ENCODE measurements around the gene PFN3.

PFN3 gene

GRCh38 chr5:177439518-177440053 is 39.1 kb upstream of the PFN3 start:
- DNase-seq (ENCODE audit: insufficient read length, low spot score) (no peak), FAIRE-seq (no peak)

GRCh38 chr5:177438468-177438867 is 38.0 kb upstream of the PFN3 start:
- no peak for FAIRE-seq
- no peak for DNase-seq (ENCODE audit: insufficient read length, low spot score)

- no peak for DNase-seq (ENCODE audit: insufficient read length, low spot score)
- no peak for FAIRE-seq
Measured at GRCh38 chr5:177437623-177438022, 37.2 kb upstream of the PFN3 start.

- DNase-seq (ENCODE audit: insufficient read length, low spot score) (no peak), FAIRE-seq (no peak)
Measured at GRCh38 chr5:177435847-177436536, 35.5 kb upstream of the PFN3 start.

- DNase-seq (ENCODE audit: insufficient read length, low spot score) (no peak), FAIRE-seq (no peak)
Measured at GRCh38 chr5:177434942-177435738, 34.7 kb upstream of the PFN3 start.

GRCh38 chr5:177434437-177434836 is 34.0 kb upstream of the PFN3 start:
- DNase-seq (ENCODE audit: insufficient read length, low spot score) (no peak), FAIRE-seq (no peak)

- no peak for FAIRE-seq
- no peak for DNase-seq (ENCODE audit: insufficient read length, low spot score)
Measured at GRCh38 chr5:177433658-177434217, 33.3 kb upstream of the PFN3 start.

GRCh38 chr5:177432839-177433657 is 32.6 kb upstream of the PFN3 start:
- FAIRE-seq = no peak

GRCh38 chr5:177432143-177432838 is 31.8 kb upstream of the PFN3 start:
- FAIRE-seq = no peak
- no peak for DNase-seq (ENCODE audit: insufficient read length, low spot score)

More at GRCh38 chr5:177432839-177433657, 32.6 kb upstream of the PFN3 start:
- no peak for DNase-seq (ENCODE audit: insufficient read length, low spot score)

GRCh38 chr5:177431317-177432142 is 31.1 kb upstream of the PFN3 start:
- no peak for FAIRE-seq
- DNase-seq (ENCODE audit: insufficient read length, low spot score) = no peak

- DNase-seq (ENCODE audit: insufficient read length, low spot score) = no peak
Measured at GRCh38 chr5:177430972-177431316, 30.5 kb upstream of the PFN3 start.

GRCh38 chr5:177430140-177430951 is 29.9 kb upstream of the PFN3 start:
- no peak for DNase-seq (ENCODE audit: insufficient read length, low spot score)
- no peak for FAIRE-seq

More at GRCh38 chr5:177430972-177431316, 30.5 kb upstream of the PFN3 start:
- FAIRE-seq = no peak

- FAIRE-seq (no peak), DNase-seq (ENCODE audit: insufficient read length, low spot score) (no peak)
Measured at GRCh38 chr5:177429248-177430040, 29.0 kb upstream of the PFN3 start.

GRCh38 chr5:177428574-177429217 is 28.2 kb upstream of the PFN3 start:
- no peak for DNase-seq (ENCODE audit: insufficient read length, low spot score)
- no peak for FAIRE-seq

- FAIRE-seq = no peak
Measured at GRCh38 chr5:177427919-177428573, 27.6 kb upstream of the PFN3 start.

GRCh38 chr5:177427211-177427822 is 26.9 kb upstream of the PFN3 start:
- no peak for DNase-seq (ENCODE audit: insufficient read length, low spot score)
- FAIRE-seq = no peak

More at GRCh38 chr5:177427919-177428573, 27.6 kb upstream of the PFN3 start:
- no peak for DNase-seq (ENCODE audit: insufficient read length, low spot score)

Measured in HTR-8/SVneo (cell line).